HCT116 (cell line): ENCODE results near the gene CBX4. TPM values are rescaled to one million over a fixed set of nuclear protein-coding genes. Genes with fewer than 3 reads are reported as not detected.

Experiments
- ATAC-seq: fragments of 200-7000 bp; cut with Tn5 transposase; 2 replicates; pipeline ENCODE4 v1.9.1; 2020; ENCODE audit warnings: mild to moderate bottlenecking, moderate library complexity
- BruUV-seq: library from RNA; stranded (reverse); fragments of 400-500 nt; replicated peaks from 2 replicates; lab custom pipeline; 2021; lab: Mats Ljungman, UMichigan
- CTCF ChIA-PET: fragments of 300-600 bp; sonication (Branson Sonifier 250); formaldehyde crosslinking; loops from one replicate; lab custom pipeline; 2021; ENCODE audit warnings: antibody characterized with exemption; lab: Charles Lee
- POLR2A ChIA-PET: fragments of 300-600, 350-600 bp; sonication (Branson Sonifier 250); formaldehyde crosslinking; loops from one replicate; lab custom pipeline; 2021; ENCODE audit warnings: antibody characterized with exemption; lab: Charles Lee
- RAD21 ChIA-PET, 2 experiments: fragments of 300-600 bp; sonication (Branson Sonifier 250); formaldehyde crosslinking; loops; one replicate each; lab custom pipeline; 2023; ENCODE audit warnings: low total read pairs in 2 of 2; ENCODE audit not compliant: uncharacterized antibody in 2 of 2, unreplicated experiment in 2 of 2, low non-redundant PET in 1 of 2; lab: Charles Lee
- DNase-seq: peaks from one replicate; pipeline ENCODE4 v3.0.0-alpha.2; 2010; ENCODE audit warnings: low read depth, low spot score
- H2AFZ ChIP-seq: fragments of 200-600 bp; shearing (Covaris generic), sonication (generic); 2 replicates; pipeline ENCODE4 v1.6.1; 2017; ENCODE audit warnings: low read depth, mixed run types, mixed read lengths, antibody characterized with exemption, low read length; ENCODE audit not compliant: poor library complexity, severe bottlenecking
- H3K27ac ChIP-seq: 2 replicates; pipeline ENCODE4 v1.5.1; 2012; ENCODE audit warnings: low read depth, low read length
- H3K27me3 ChIP-seq: fragments of 200-600 bp; sonication (generic); 2 replicates; pipeline ENCODE4 v1.6.1; 2016; ENCODE audit warnings: mixed run types, low read length, mixed read lengths; ENCODE audit not compliant: insufficient read depth
- H3K36me3 ChIP-seq, 2 experiments: fragments of 200-500 bp in 1 of 2; fragments of 200-600 bp in 1 of 2; sonication (Bioruptor generic) in 1 of 2; sonication (generic) in 1 of 2; 2 replicates each; pipeline versions ENCODE4 v1.5.1 to v1.6.1; 2014 to 2016; ENCODE audit warnings: low read length in 2 of 2, inconsistent platforms in 1 of 2, mixed read lengths in 1 of 2, mixed run types in 1 of 2; ENCODE audit not compliant: insufficient read depth in 2 of 2, control insufficient read depth in 1 of 2
- H3K4me1 ChIP-seq, 2 experiments: fragments of 200-600 bp in 1 of 2; sonication (generic) in 1 of 2; 2 replicates each; pipeline versions ENCODE4 v1.5.1 to v1.6.1; 2012 to 2017; ENCODE audit warnings: low read length in 2 of 2, inconsistent platforms in 1 of 2, mild to moderate bottlenecking in 1 of 2, mixed read lengths in 1 of 2, mixed run types in 1 of 2, moderate library complexity in 1 of 2; ENCODE audit not compliant: insufficient read depth in 2 of 2, control insufficient read depth in 1 of 2
- H3K4me2 ChIP-seq: fragments of 200-600 bp; sonication (generic); 2 replicates; pipeline ENCODE4 v1.6.1; 2017; ENCODE audit warnings: mixed run types, low read length, mixed read lengths
- H3K4me3 ChIP-seq, 2 experiments: fragments of 200-600 bp in 1 of 2; sonication (generic) in 1 of 2; replicated peaks in 1 of 2; 2 replicates each; pipeline ENCODE4 v1.5.1; 2011 to 2016; ENCODE audit warnings: low read length in 2 of 2, control low read depth in 1 of 2, low read depth in 1 of 2, mild to moderate bottlenecking in 1 of 2, mixed read lengths in 1 of 2, mixed run types in 1 of 2
- H3K79me2 ChIP-seq: fragments of 200-600 bp; sonication (generic); 2 replicates; pipeline ENCODE4 v1.6.1; 2017; ENCODE audit warnings: mild to moderate bottlenecking, mixed run types, low read length, moderate library complexity, mixed read lengths; ENCODE audit not compliant: insufficient read depth
- H3K9ac ChIP-seq: fragments of 200-600 bp; sonication (generic); 2 replicates; pipeline ENCODE4 v1.6.1; 2016; ENCODE audit warnings: low read length, mixed read lengths
- H3K9me2 ChIP-seq: fragments of 200-600 bp; sonication (generic), shearing (Covaris generic); 2 replicates; pipeline ENCODE4 v1.6.1; 2017; ENCODE audit warnings: mixed run types, mild to moderate bottlenecking, moderate library complexity; ENCODE audit not compliant: insufficient read depth
- H3K9me3 ChIP-seq, 2 experiments: fragments of 200-500 bp in 1 of 2; fragments of 200-600 bp in 1 of 2; sonication (Bioruptor generic) in 1 of 2; sonication (generic) in 1 of 2; 2 replicates each; pipeline ENCODE4 v1.6.1; 2014 to 2017; ENCODE audit warnings: low read length in 2 of 2, mixed read lengths in 2 of 2, inconsistent platforms in 1 of 2, low read depth in 1 of 2, mild to moderate bottlenecking in 1 of 2, mixed run types in 1 of 2, moderate library complexity in 1 of 2; ENCODE audit not compliant: control insufficient read depth in 1 of 2, insufficient read depth in 1 of 2
- H4K20me1 ChIP-seq: fragments of 200-600 bp; sonication (generic), shearing (Covaris generic); 2 replicates; pipeline ENCODE4 v1.6.1; 2017; ENCODE audit warnings: mixed run types, mild to moderate bottlenecking, moderate library complexity; ENCODE audit not compliant: insufficient read depth
- ATF3 ChIP-seq: IDR thresholded peaks from 2 replicates; pipeline ENCODE4 v1.6.1; 2012
- EGR1 ChIP-seq: IDR thresholded peaks from 2 replicates; pipeline ENCODE4 v1.6.1; 2012; ENCODE audit warnings: low read depth
- FOSL1 ChIP-seq: IDR thresholded peaks from 2 replicates; pipeline ENCODE4 v1.6.1; 2012; ENCODE audit warnings: low read depth
- JUND ChIP-seq: IDR thresholded peaks from 2 replicates; pipeline ENCODE4 v1.6.1; 2012
- POLR2A ChIP-seq: IDR thresholded peaks from 2 replicates; pipeline ENCODE4 v1.7.0; 2011; ENCODE audit warnings: borderline replicate concordance; ENCODE audit not compliant: insufficient read depth, insufficient read length; ENCODE audit errors: extremely low read depth
- POLR2AphosphoS5 ChIP-seq: IDR thresholded peaks from 2 replicates; pipeline ENCODE4 v1.6.1; 2011; ENCODE audit warnings: mild to moderate bottlenecking, low read depth, low read length, moderate library complexity
- RAD21 ChIP-seq: IDR thresholded peaks from 2 replicates; pipeline ENCODE4 v1.6.1; 2012; ENCODE audit warnings: low read depth, mild to moderate bottlenecking
- SRF ChIP-seq: IDR thresholded peaks from 2 replicates; pipeline ENCODE4 v1.6.1; 2012; ENCODE audit warnings: low read depth
- TCF7L2 ChIP-seq: IDR thresholded peaks from 2 replicates; pipeline ENCODE4 v1.7.0; 2011; ENCODE audit warnings: borderline replicate concordance, inconsistent platforms; ENCODE audit not compliant: insufficient read depth, insufficient read length; ENCODE audit errors: extremely low read depth
- YY1 ChIP-seq: IDR thresholded peaks from 2 replicates; pipeline ENCODE4 v1.6.1; 2011; ENCODE audit warnings: low read length, low read depth, moderate library complexity, mild to moderate bottlenecking; ENCODE audit not compliant: insufficient replicate concordance; ENCODE audit errors: extremely low read depth
- intact Hi-C: fragments of 100-400 bp; cut with micrococcal nuclease; formaldehyde crosslinking; loops from 2 replicates; pipeline ENCODE4 v1.10.0; 2022
- total RNA-seq: library from RNA; stranded (reverse); gene quantifications from one replicate; pipeline ENCODE4 v1.2.1, GENCODE V29; 2021; ENCODE audit not compliant: unreplicated experiment
- TF ChIP-seq, protein P1 (sequence below): IDR thresholded peaks from 2 replicates; pipeline ENCODE4 v1.6.1; 2012; ENCODE audit warnings: low read depth
- TF ChIP-seq, protein P2 (sequence below): IDR thresholded peaks from 2 replicates; pipeline ENCODE4 v1.6.1; 2012

CBX4 gene
- total RNA-seq, 1 experiment from 2014 or later, result 60.9 TPM

GRCh38 chr17:79811011-79811867 is 28.0 kb downstream of the CBX4 start (continued):
- TF ChIP-seq, protein P1, sequence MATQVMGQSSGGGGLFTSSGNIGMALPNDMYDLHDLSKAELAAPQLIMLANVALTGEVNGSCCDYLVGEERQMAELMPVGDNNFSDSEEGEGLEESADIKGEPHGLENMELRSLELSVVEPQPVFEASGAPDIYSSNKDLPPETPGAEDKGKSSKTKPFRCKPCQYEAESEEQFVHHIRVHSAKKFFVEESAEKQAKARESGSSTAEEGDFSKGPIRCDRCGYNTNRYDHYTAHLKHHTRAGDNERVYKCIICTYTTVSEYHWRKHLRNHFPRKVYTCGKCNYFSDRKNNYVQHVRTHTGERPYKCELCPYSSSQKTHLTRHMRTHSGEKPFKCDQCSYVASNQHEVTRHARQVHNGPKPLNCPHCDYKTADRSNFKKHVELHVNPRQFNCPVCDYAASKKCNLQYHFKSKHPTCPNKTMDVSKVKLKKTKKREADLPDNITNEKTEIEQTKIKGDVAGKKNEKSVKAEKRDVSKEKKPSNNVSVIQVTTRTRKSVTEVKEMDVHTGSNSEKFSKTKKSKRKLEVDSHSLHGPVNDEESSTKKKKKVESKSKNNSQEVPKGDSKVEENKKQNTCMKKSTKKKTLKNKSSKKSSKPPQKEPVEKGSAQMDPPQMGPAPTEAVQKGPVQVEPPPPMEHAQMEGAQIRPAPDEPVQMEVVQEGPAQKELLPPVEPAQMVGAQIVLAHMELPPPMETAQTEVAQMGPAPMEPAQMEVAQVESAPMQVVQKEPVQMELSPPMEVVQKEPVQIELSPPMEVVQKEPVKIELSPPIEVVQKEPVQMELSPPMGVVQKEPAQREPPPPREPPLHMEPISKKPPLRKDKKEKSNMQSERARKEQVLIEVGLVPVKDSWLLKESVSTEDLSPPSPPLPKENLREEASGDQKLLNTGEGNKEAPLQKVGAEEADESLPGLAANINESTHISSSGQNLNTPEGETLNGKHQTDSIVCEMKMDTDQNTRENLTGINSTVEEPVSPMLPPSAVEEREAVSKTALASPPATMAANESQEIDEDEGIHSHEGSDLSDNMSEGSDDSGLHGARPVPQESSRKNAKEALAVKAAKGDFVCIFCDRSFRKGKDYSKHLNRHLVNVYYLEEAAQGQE, result no peak
- TF ChIP-seq EGR1 (peak; percentile 92), JUND (no peak), RAD21 (peak; percentile 70)

DNA sequence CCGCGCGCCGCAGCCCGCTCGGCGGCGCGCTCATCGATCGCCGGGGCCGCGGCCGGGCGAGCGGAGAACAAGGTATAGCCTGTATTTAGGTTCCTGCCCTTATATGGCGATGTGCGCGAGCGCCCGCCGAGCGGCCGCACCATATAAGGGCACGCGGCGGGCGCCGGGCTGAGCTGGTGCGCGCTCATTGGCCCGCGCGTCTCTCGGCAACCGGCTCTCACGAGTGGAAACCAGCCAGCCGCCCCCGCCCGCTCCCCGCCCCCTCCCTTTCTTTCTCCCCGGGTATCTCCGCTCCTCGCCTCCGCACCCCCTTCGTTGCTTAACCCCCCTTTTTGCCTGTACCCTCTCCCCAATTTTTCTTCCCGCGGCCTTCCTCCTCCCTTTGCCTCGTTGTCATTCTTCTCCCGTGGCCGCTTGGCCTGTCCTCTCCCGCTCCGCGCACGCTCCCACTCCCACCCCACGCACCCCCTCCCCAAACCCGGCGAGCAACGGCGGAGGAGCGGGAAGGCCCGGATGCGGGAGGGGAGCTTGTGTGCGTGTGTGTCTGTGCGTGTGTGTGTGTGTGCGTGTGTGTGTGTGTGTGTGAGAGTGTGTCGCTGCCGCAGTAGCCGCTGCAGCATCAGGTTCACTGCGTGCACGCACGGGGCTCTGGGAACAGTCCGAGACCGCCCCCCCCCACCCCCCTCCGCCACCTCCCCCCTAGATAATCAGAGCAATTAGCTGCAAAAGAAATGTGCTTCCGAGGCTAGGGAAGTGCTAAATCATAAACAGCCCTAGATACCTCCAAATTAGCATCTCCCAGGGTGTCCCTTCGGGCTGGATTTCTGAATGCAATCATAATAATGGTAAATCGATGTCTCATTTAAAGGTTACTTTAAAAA is 28.9 kb downstream of the CBX4 start:
- H3K9me3 ChIP-seq, result no peaks in the 10 kb centered on the region
- peaks cover 25 to 44% of the 10 kb centered on the region in 2 experiments for H3K4me1 ChIP-seq
- intact Hi-C loops, result loop anchor here (2.0 kb wide), 1 partner anchor 28 kb away; the partner anchor contains the start of gene CBX4
- peak; percentile 70 for DNase-seq
- peaks cover 6% of the 10 kb centered on the region; the same call in 1 of the 2 replicates for H3K27me3 ChIP-seq
- peak overlapping the region; percentile 24 for H2AFZ ChIP-seq
- H3K27ac ChIP-seq, result no peak overlapping the region
- no peaks in the 10 kb centered on the region for H4K20me1 ChIP-seq
- ChIA-PET POLR2A (interaction anchor here (0.6 to 1.8 kb wide), 9 partner anchors 8 to 198 kb away, joined by 3 to 17 read pairs (median 3); partner anchors contain the start of genes CBX4 and CBX8), RAD21 (interaction anchor here in 1 of 2 experiments (1.3 kb wide), 1 partner anchor 29 kb away, joined by 4 read pairs; the partner anchor contains the start of gene CBX4), CTCF (interaction anchor here (0.5 to 3.9 kb wide), 27 partner anchors 8 to 198 kb away, joined by 3 to 24 read pairs (median 4); partner anchors contain the start of genes CBX4 and CBX8)
- H3K79me2 ChIP-seq, result no peaks in the 10 kb centered on the region
- H3K36me3 ChIP-seq, result no peaks in the 10 kb centered on the region
- no TSS peak for BruUV-seq
- ATAC-seq, result peak; percentile 89
- no peak overlapping the region; the same call in 1 of the 2 replicates for H3K9ac ChIP-seq
- no peaks in the 10 kb centered on the region for H3K9me2 ChIP-seq
- peak overlapping the region; percentile 28 to 53 for H3K4me3 ChIP-seq
- peak overlapping the region; percentile 88 for H3K4me2 ChIP-seq
- TF ChIP-seq POLR2A (no peak), SRF (peak; percentile 100), FOSL1 (no peak), RAD21 (no peak), ATF3 (no peak), EGR1 (peak; percentile 76), POLR2AphosphoS5 (no peak), TCF7L2 (no peak), YY1 (no peak)
- TF ChIP-seq, protein P1, result no peak
- TF ChIP-seq, protein P2, sequence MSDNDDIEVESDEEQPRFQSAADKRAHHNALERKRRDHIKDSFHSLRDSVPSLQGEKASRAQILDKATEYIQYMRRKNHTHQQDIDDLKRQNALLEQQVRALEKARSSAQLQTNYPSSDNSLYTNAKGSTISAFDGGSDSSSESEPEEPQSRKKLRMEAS, result no peak
